Hepatocyte (in vitro differentiated cells): ENCODE results near the gene PGA3.

Experiments
- EZH2 ChIP-seq: fragments of 200-600 bp; sonication (generic); IDR thresholded peaks from 2 replicates; pipeline ENCODE4 v1.6.1; 2016; ENCODE audit warnings: antibody characterized with exemption, mild to moderate bottlenecking, borderline replicate concordance
- EZH2phosphoT487 ChIP-seq: fragments of 200-600 bp; sonication (generic); IDR thresholded peaks from one replicate; pipeline ENCODE4 v1.6.1; 2018; ENCODE audit warnings: antibody characterized with exemption, mild to moderate bottlenecking, low read depth, moderate library complexity; ENCODE audit not compliant: unreplicated experiment, severe bottlenecking
- TF ChIP-seq, protein P1 (sequence below): fragments of 200-600 bp; sonication (generic); IDR thresholded peaks from 2 replicates; pipeline ENCODE4 v1.5.1; 2016; ENCODE audit warnings: antibody characterized with exemption, mild to moderate bottlenecking; ENCODE audit not compliant: poor library complexity

GRCh38 chr11:61173456-61173855 is 29.9 kb upstream of the PGA3 start:
- TF ChIP-seq, protein P1, sequence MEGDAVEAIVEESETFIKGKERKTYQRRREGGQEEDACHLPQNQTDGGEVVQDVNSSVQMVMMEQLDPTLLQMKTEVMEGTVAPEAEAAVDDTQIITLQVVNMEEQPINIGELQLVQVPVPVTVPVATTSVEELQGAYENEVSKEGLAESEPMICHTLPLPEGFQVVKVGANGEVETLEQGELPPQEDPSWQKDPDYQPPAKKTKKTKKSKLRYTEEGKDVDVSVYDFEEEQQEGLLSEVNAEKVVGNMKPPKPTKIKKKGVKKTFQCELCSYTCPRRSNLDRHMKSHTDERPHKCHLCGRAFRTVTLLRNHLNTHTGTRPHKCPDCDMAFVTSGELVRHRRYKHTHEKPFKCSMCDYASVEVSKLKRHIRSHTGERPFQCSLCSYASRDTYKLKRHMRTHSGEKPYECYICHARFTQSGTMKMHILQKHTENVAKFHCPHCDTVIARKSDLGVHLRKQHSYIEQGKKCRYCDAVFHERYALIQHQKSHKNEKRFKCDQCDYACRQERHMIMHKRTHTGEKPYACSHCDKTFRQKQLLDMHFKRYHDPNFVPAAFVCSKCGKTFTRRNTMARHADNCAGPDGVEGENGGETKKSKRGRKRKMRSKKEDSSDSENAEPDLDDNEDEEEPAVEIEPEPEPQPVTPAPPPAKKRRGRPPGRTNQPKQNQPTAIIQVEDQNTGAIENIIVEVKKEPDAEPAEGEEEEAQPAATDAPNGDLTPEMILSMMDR: no peak
- no peak for TF ChIP-seq EZH2
- no peak for TF ChIP-seq EZH2phosphoT487
